Smooth muscle cell (in vitro differentiated cells): Measurements from ENCODE around the gene IQCE. TPM values are rescaled to one million over a fixed set of nuclear protein-coding genes. Genes with fewer than 3 reads are reported as not detected.
"Not testable (repeated sequence)": the region's sequence is repeated elsewhere in the genome, so short reads cannot be mapped to it uniquely, and the experiment has no call there.

Experiments
- DNase-seq: peaks from one replicate; lab custom pipeline; 2025; ENCODE audit not compliant: unreplicated experiment; lab: John Stamatoyannopoulos, UW
- H2AFZ ChIP-seq: fragments of 200-600 bp; sonication (generic); 2 replicates; pipeline ENCODE4 v1.6.0; 2016; ENCODE audit warnings: antibody characterized with exemption, low read depth, mild to moderate bottlenecking
- H3F3A ChIP-seq: fragments of 200-600 bp; sonication (generic); 2 replicates; pipeline ENCODE4 v1.6.0; 2017; ENCODE audit warnings: antibody characterized with exemption, low read depth
- H3K27ac ChIP-seq: fragments of 200-600 bp; sonication (generic); 2 replicates; pipeline ENCODE4 v1.5.1; 2016; ENCODE audit warnings: low read depth, mild to moderate bottlenecking
- H3K27me3 ChIP-seq: fragments of 200-600 bp; sonication (generic); 2 replicates; pipeline ENCODE4 v1.6.1; 2016; ENCODE audit warnings: low read depth, mild to moderate bottlenecking
- H3K36me3 ChIP-seq: fragments of 200-600 bp; sonication (generic); 2 replicates; pipeline ENCODE4 v1.5.1; 2016; ENCODE audit warnings: low read depth
- H3K4me1 ChIP-seq: fragments of 200-600 bp; sonication (generic); 2 replicates; pipeline ENCODE4 v1.5.1; 2016; ENCODE audit warnings: low read depth
- H3K4me2 ChIP-seq: fragments of 200-600 bp; sonication (generic); 2 replicates; pipeline ENCODE4 v1.6.0; 2016; ENCODE audit warnings: mild to moderate bottlenecking
- H3K4me3 ChIP-seq: fragments of 200-600 bp; sonication (generic); 2 replicates; pipeline ENCODE4 v1.5.1; 2016; ENCODE audit warnings: mild to moderate bottlenecking
- H3K79me2 ChIP-seq: fragments of 200-600 bp; sonication (generic); 2 replicates; pipeline ENCODE4 v1.6.0; 2016; ENCODE audit warnings: low read depth, mild to moderate bottlenecking
- H3K9ac ChIP-seq: fragments of 200-600 bp; sonication (generic); 2 replicates; pipeline ENCODE4 v1.6.0; 2016; ENCODE audit warnings: low read depth
- H3K9me3 ChIP-seq: fragments of 200-600 bp; sonication (generic); replicated peaks from 2 replicates; pipeline ENCODE4 v1.5.1; 2016; ENCODE audit warnings: low read depth
- H4K20me1 ChIP-seq: fragments of 200-600 bp; sonication (generic); 2 replicates; pipeline ENCODE4 v1.6.0; 2016; ENCODE audit warnings: low read depth
- WGBS: methylation state at CpG from one replicate; pipeline ENCODE4 v1.1.7; 2016; ENCODE audit warnings: low lambda C conversion rate; 5-methylcytosine and 5-hydroxymethylcytosine counted together
- polyA plus RNA-seq: library from polyadenylated mRNA; unstranded; fragments of >200 nt; fragmentation: Nextera tagmentation; extraction: Ambion mirVana; gene quantifications from 2 replicates; pipeline ENCODE4 v1.2.1, GENCODE V29; 2016
- total RNA-seq: library from RNA; depleted of rRNA; stranded (reverse); fragments of >200 nt; gene quantifications from 2 replicates; pipeline ENCODE4 v1.2.3, GENCODE V29; 2014
- TF ChIP-seq, protein P1 (sequence below): fragments of 200-600 bp; sonication (generic); IDR thresholded peaks from 2 replicates; pipeline ENCODE4 v1.5.1; 2017; ENCODE audit warnings: borderline replicate concordance, mild to moderate bottlenecking, antibody characterized with exemption; ENCODE audit not compliant: insufficient read depth, poor library complexity, severe bottlenecking

The IQCE gene
- total and polyA plus RNA-seq, 2 experiments from 2014 or later: 5.8 to 12.7 TPM

GRCh38 chr7:2530071-2530987 is 28.4 kb upstream of the IQCE start:
- H3K27me3 ChIP-seq: no peaks in the 10 kb centered on the region
- H3K4me1 ChIP-seq: peaks cover 26% of the 10 kb centered on the region
- H3K36me3 ChIP-seq: no peaks in the 10 kb centered on the region
- H3K27ac ChIP-seq: peak overlapping the region; percentile 87
- peaks cover 25% of the 10 kb centered on the region for H3F3A ChIP-seq
- no peaks in the 10 kb centered on the region for H3K79me2 ChIP-seq
- DNase-seq: no peak
- H3K9ac ChIP-seq: peak overlapping the region; percentile 43
- no peaks in the 10 kb centered on the region for H3K9me3 ChIP-seq
- H2AFZ ChIP-seq: no peak overlapping the region
- peak overlapping the region; percentile 74 for H3K4me2 ChIP-seq
- TF ChIP-seq, protein P1, sequence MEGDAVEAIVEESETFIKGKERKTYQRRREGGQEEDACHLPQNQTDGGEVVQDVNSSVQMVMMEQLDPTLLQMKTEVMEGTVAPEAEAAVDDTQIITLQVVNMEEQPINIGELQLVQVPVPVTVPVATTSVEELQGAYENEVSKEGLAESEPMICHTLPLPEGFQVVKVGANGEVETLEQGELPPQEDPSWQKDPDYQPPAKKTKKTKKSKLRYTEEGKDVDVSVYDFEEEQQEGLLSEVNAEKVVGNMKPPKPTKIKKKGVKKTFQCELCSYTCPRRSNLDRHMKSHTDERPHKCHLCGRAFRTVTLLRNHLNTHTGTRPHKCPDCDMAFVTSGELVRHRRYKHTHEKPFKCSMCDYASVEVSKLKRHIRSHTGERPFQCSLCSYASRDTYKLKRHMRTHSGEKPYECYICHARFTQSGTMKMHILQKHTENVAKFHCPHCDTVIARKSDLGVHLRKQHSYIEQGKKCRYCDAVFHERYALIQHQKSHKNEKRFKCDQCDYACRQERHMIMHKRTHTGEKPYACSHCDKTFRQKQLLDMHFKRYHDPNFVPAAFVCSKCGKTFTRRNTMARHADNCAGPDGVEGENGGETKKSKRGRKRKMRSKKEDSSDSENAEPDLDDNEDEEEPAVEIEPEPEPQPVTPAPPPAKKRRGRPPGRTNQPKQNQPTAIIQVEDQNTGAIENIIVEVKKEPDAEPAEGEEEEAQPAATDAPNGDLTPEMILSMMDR: no peak
- no peak overlapping the region for H3K4me3 ChIP-seq
- 80% methylated on average over 15 of the region's 16 CpGs for WGBS
- H4K20me1 ChIP-seq: peaks cover 39% of the 10 kb centered on the region

- whole genome bisulfite sequencing: 85% methylated on average over 24 of the region's 43 CpGs
- not testable (repeated sequence) for H3K4me2 ChIP-seq, H3K9me3 ChIP-seq, H3K36me3 ChIP-seq, H3K4me3 ChIP-seq, H3K79me2 ChIP-seq, H2AFZ ChIP-seq, DNase-seq, H3K27me3 ChIP-seq
- Histone ChIP-seq H4K20me1 (peaks cover 31% of the 10 kb centered on the region), H3F3A (peaks cover 25% of the 10 kb centered on the region), H3K4me1 (peaks cover 24% of the 10 kb centered on the region), H3K9ac (peak overlapping the region; percentile 34), H3K27ac (peak overlapping the region; percentile 87)
Observed at GRCh38 chr7:2530994-2531795, 27.6 kb upstream of the IQCE start.

- peaks cover 24% of the 10 kb centered on the region for H3K4me1 ChIP-seq
- 96% methylated on average over 13 of the region's 17 CpGs for WGBS
Observed at GRCh38 chr7:2531796-2532110, 27.0 kb upstream of the IQCE start.

DNA sequence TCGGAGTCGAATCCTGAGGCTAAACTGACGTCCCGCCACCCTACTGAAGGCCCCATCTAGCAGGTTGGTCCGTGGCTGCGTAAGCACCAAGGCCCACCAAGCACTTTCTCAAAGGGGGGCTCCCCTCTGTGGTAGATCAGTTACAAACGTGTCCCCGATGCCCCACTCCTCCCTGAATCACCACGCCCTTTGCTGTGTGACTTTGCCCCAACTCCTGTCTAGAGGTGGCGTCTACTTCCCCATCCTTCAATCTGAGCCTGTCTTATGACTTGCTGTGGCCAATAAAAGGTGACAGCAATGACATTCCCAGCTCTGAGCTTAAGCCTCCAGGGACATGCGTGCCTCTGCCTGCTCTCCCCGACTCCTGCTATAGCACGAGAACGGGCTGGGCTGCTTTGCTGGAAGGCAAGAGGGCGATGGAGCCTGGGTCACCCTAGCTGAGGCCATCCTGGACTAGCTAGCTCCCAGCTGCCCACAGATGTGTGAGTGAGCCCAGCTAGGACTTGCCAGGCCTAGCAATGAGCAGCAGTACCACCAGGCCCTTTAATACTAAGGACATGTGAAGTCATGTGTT is 26.5 kb upstream of the IQCE start:
- H2AFZ ChIP-seq, H3K4me3 ChIP-seq, H3K36me3 ChIP-seq, DNase-seq, H3K79me2 ChIP-seq, H3K27ac ChIP-seq, H3K9me3 ChIP-seq, H3K4me2 ChIP-seq, H3K27me3 ChIP-seq, H3K9ac ChIP-seq: not testable (repeated sequence)
- H3K4me1 ChIP-seq: peaks cover 24% of the 10 kb centered on the region
- 92% methylated on average over 15 of the region's 15 CpGs for WGBS
- H4K20me1 ChIP-seq: peaks cover 20% of the 10 kb centered on the region
- H3F3A ChIP-seq: peaks cover 25% of the 10 kb centered on the region

More at GRCh38 chr7:2531796-2532110, 27.0 kb upstream of the IQCE start:
- H3K4me2 ChIP-seq, H2AFZ ChIP-seq, H3K4me3 ChIP-seq, H3K27ac ChIP-seq, DNase-seq, H3K27me3 ChIP-seq, H3K9me3 ChIP-seq, H3K9ac ChIP-seq, H3K36me3 ChIP-seq, H3K79me2 ChIP-seq: not testable (repeated sequence)
- peaks cover 26% of the 10 kb centered on the region for H4K20me1 ChIP-seq
- peaks cover 25% of the 10 kb centered on the region for H3F3A ChIP-seq

GRCh38 chr7:2532816-2533215 is 26.0 kb upstream of the IQCE start:
- H4K20me1 ChIP-seq: peaks cover 16% of the 10 kb centered on the region
- peaks cover 24% of the 10 kb centered on the region for H3K4me1 ChIP-seq
- not testable (repeated sequence) for H3K27ac ChIP-seq, H2AFZ ChIP-seq, H3K9ac ChIP-seq, H3K79me2 ChIP-seq, H3K4me3 ChIP-seq, H3K27me3 ChIP-seq, H3K4me2 ChIP-seq, DNase-seq, H3K9me3 ChIP-seq, H3K36me3 ChIP-seq
- WGBS: 85% methylated on average over 5 of the region's 8 CpGs
- H3F3A ChIP-seq: peaks cover 28% of the 10 kb centered on the region

GRCh38 chr7:2533566-2533965 is 25.2 kb upstream of the IQCE start:
- peaks cover 19% of the 10 kb centered on the region for H3K4me1 ChIP-seq
- not testable (repeated sequence) for H3K9ac ChIP-seq, H4K20me1 ChIP-seq, H3K27ac ChIP-seq, H3K9me3 ChIP-seq, H3K27me3 ChIP-seq, H3K4me3 ChIP-seq, H3K4me2 ChIP-seq, H3K36me3 ChIP-seq, H3K79me2 ChIP-seq, DNase-seq, H2AFZ ChIP-seq
- peaks cover 26% of the 10 kb centered on the region for H3F3A ChIP-seq
- 50% methylated on average over 1 of the region's 8 CpGs for WGBS

DNA sequence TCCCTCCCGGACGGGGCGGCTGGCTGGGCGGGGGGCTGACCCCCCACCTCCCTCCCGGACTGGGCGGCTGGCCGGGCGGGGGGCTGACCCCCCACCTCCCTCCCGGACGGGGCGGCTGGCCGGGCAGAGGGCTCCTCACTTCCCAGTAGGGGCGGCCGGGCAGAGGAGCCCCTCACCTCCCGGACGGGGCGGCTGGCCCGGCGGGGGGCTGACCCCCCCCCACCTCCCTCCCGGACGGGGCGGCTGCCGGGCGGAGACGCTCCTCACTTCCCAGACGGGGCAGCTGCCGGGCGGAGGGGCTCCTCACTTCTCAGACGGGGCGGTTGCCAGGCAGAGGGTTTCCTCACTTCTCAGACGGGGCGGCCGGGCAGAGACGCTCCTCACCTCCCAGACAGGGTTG is 24.6 kb upstream of the IQCE start:
- not testable (repeated sequence) for DNase-seq, H3K79me2 ChIP-seq, H3K36me3 ChIP-seq, H4K20me1 ChIP-seq, H3K4me2 ChIP-seq, H3K27me3 ChIP-seq, H3K4me3 ChIP-seq, H2AFZ ChIP-seq, H3K27ac ChIP-seq, H3K9me3 ChIP-seq, H3K9ac ChIP-seq
- peaks cover 24% of the 10 kb centered on the region for H3F3A ChIP-seq
- WGBS: no CpG with 5 or more reads among the region's 34 CpGs
- H3K4me1 ChIP-seq: peaks cover 14% of the 10 kb centered on the region
